Activated T-cell treated with anti-CD3 and anti-CD28 coated beads for 1 hour (primary cell): ENCODE measurements around the gene PSD4.

Experiments used
- DNase-seq: peaks from one replicate; pipeline ENCODE4 v3.0.0-alpha.2; 2020; ENCODE audit warnings: low read depth

The PSD4 gene

DNA sequence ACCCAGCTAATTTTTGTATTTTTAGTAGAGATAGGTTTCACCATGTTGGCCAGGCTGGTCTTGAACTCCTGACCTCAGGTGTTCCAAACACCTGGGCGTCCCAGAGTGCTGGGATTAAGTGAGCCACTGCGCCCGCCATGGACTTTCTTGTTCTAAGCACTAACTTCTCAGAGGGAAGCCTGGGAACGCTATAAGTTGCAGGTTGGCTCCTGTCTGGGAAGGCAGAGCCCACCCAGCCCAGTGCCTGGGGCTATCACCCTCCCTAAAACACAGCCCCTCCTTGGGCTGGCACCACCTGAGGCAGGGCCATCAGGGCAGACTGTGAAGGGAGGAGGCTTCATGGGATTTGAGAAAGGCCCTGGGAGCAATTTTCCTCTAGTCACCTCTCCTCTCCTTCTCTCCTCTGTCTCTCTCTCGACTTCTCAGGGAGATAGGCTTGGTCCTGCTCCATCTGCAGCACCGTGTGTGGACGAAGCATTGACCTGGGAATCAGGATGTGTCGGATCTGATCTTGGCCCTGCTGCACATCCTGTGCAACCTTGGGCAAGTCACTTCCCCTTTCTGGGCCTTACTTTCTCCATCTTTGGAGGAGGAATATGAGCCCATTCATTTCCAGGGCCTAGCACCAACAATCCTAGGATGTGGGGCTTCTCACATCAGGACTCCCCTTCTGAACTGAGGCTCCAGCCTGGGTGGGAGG, 10.9 kb downstream of the PSD4 start:
- no peak for DNase-seq

- no peak for DNase-seq
These were observed 12.1 kb downstream of the PSD4 start for GRCh38 chr2:113185664-113186432.

GRCh38 chr2:113186433-113186796, 12.6 kb downstream of the PSD4 start:
- DNase-seq: no peak

- DNase-seq: no peak
These were observed 14.0 kb downstream of the PSD4 start for GRCh38 chr2:113187771-113188170.

- no peak for DNase-seq
These were observed 17.1 kb downstream of the PSD4 start for GRCh38 chr2:113190871-113191270.

- no peak for DNase-seq
These were observed 18.8 kb downstream of the PSD4 start for GRCh38 chr2:113192459-113193100.

DNA sequence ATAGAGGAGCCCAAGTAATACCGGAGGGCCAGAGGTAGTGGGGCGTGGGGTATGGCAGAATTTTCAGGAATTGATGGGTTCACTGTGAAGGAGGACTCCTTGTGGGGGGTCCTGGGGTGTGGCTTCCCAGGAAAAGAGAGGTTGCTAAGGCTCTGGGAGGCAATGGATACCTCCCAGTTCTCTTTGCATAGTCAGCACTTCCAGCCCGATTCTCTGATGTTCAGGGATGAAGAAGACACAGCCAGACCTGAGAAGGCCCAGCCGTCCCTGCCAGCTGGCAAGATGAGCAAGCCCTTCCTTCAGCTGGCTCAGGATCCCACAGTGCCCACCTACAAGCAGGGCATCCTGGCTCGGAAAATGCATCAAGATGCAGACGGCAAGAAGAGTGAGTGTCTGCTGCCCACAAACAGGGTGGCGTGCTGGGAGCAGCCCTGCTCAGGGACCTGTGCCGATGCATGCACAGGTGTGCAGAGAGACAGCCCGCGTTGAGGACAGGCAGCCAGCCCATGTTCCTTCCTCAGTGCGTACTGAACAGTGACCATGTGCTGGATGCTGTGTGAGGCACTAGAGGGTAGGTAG, 22.2 kb downstream of the PSD4 start:
- DNase-seq: no peak

GRCh38 chr2:113196839-113197238, 23.1 kb downstream of the PSD4 start:
- DNase-seq: no peak

DNA sequence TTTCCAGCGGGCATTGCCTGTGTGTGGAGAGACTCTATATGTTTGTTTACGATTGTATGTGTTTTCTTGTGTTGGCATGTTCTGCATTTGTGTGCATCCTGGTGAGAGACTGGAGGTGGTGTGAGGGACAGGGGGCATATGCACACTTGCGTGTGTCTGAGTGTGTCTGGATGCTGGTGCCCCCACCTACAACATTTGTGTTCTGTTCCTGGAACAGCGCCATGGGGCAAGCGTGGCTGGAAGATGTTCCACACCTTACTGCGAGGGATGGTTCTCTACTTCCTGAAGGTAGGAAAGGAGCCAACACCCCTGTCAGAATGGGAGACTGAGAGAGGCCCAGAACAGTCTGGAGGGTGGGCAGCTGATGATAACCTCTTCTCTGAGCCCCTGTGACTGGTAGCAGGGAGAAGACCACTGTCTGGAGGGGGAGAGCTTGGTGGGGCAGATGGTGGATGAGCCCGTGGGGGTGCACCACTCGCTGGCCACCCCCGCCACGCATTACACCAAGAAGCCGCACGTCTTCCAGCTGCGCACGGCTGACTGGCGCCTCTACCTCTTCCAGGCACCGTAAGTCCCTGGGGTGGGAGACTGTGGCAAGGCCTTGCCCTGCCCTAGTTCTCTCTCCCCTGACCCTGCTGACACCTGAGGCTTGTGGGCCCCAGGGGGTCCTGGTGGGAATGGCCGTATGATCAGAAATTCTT, 23.7 kb downstream of the PSD4 start:
- DNase-seq: no peak

- DNase-seq: no peak
These were observed 24.4 kb downstream of the PSD4 start for GRCh38 chr2:113198048-113198789.

- peak; percentile 74 for DNase-seq
These were observed 25.2 kb downstream of the PSD4 start for GRCh38 chr2:113198790-113199612.

- DNase-seq: no peak
These were observed 26.5 kb downstream of the PSD4 start for GRCh38 chr2:113200236-113200635.

DNA sequence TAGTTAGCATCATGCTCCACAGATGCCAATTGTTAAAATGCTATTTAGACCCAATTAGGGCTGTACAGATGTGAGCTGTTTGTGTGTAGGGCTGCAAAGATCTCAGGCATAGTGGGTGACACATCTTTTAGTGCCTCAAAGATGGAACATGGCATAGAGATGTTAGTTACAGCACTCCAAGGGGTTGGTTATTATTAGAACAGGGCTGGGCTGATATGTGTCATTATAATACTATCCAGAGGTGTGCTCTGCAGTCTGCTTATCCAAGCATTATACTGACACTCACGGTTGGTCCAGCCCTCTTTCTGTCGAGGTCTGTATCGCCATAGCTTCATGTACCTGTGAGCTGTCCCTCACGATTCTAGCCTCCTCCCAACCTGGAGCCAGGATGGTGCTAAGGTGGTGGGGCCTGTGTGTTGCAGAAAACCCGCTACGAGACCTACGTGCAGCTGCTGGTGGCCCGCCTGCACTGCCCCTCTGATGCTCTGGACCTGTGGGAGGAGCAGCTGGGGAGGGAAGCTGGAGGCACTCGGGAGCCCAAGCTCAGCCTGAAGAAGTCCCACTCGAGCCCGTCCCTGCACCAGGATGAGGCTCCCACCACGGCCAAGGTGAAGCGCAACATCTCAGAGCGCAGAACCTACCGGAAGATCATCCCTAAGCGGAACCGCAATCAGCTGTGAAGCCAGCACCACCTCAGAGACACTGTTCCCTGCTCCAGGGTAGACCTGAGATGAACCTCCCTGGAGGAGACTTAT, 27.1 kb downstream of the PSD4 start:
- DNase-seq: no peak

GRCh38 chr2:113201496-113202304, 27.9 kb downstream of the PSD4 start:
- no peak for DNase-seq

GRCh38 chr2:113202305-113203216, 28.8 kb downstream of the PSD4 start:
- DNase-seq: no peak

DNA sequence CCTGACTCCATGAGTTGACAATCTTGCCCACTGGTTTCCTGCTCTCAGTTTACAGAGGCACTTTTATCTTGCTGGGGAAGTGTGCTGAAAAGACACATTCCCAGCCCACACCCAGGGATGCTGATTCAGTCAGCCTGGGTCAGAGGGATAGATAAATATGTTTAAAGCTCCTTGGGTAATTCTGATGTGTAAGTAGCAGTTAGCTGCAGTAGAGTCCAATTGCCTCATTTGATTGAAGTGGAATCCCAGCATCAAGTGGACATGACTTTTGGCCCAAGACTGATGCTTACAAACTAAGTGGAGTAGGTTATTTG, 29.4 kb downstream of the PSD4 start:
- no peak for DNase-seq

- peak; percentile 63 for DNase-seq
These were observed 30.2 kb downstream of the PSD4 start for GRCh38 chr2:113203901-113204519.

DNA sequence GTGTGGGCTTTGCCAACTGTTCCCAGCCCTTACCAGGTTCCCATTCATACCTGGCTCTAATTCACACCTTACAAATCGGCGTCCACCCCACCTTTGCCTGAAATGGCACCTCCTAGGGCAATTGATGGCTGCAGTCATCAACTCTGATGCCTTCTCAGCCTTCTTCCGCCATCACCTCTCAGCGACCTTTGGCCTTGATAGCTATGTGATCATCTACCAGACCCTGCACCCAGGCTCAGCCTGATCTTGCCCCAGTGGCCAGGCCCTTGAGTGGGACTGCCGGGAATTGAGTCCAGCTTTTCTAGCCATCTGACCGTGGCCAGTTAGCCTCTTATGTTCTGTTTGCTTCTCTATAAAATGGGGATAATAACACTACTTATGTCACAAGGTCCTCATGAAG, 32.5 kb downstream of the PSD4 start:
- DNase-seq: no peak
